MCF 10A (cell line): ENCODE results near the gene SREBF1. TPM values are rescaled to one million over a fixed set of nuclear protein-coding genes. Genes with fewer than 3 reads are reported as not detected.

Source experiments
- BruUV-seq: library from RNA; stranded (reverse); fragments of 400-500 nt; replicated peaks from 2 replicates; lab custom pipeline; 2021; lab: Mats Ljungman, UMichigan
- CTCF ChIA-PET: fragments of 300-600 bp; sonication (Branson Sonifier 250); formaldehyde crosslinking; extraction: SDS; loops from one replicate; lab custom pipeline; 2021; ENCODE audit warnings: antibody characterized with exemption, inconsistent platforms; lab: Yijun Ruan, JAX
- POLR2A ChIA-PET: fragments of 300-600, 350-650 bp; sonication (Branson Sonifier 250); formaldehyde crosslinking; extraction: SDS; loops from one replicate; lab custom pipeline; 2020; ENCODE audit warnings: antibody characterized with exemption, inconsistent platforms; lab: Yijun Ruan, JAX
- DNase-seq: peaks from one replicate; pipeline ENCODE4 v3.0.0-alpha.2; 2018; ENCODE audit not compliant: unreplicated experiment
- H3K27ac Mint-ChIP-seq: one replicate; pipeline ENCODE4 v1.8.0; 2022; ENCODE audit warnings: mild to moderate bottlenecking, low read depth, mixed read lengths; ENCODE audit not compliant: unreplicated experiment
- H3K27me3 Mint-ChIP-seq: one replicate; pipeline ENCODE4 v1.8.0; 2022; ENCODE audit warnings: mixed read lengths; ENCODE audit not compliant: insufficient read depth, unreplicated experiment
- H3K36me3 Mint-ChIP-seq: one replicate; pipeline ENCODE4 v1.8.0; 2022; ENCODE audit warnings: mild to moderate bottlenecking, moderate library complexity, mixed read lengths; ENCODE audit not compliant: insufficient read depth, unreplicated experiment
- H3K4me1 Mint-ChIP-seq: one replicate; pipeline ENCODE4 v1.8.0; 2022; ENCODE audit warnings: mixed read lengths; ENCODE audit not compliant: insufficient read depth, unreplicated experiment
- H3K4me3 Mint-ChIP-seq: one replicate; pipeline ENCODE4 v1.8.0; 2022; ENCODE audit warnings: mild to moderate bottlenecking, moderate library complexity, mixed read lengths; ENCODE audit not compliant: unreplicated experiment
- H3K9me3 Mint-ChIP-seq: one replicate; pipeline ENCODE4 v1.8.0; 2022; ENCODE audit warnings: mixed read lengths; ENCODE audit not compliant: unreplicated experiment
- intact Hi-C: fragments of 100-400 bp; cut with micrococcal nuclease; formaldehyde crosslinking; loops from 2 replicates; pipeline ENCODE4 v1.14.1; 2022
- total RNA-seq: library from RNA; stranded (reverse); gene quantifications from 2 replicates; pipeline ENCODE4 v1.2.3, GENCODE V29; 2022
- TF ChIP-seq, protein P1 (sequence below): fragments of 200-600 bp; IDR thresholded peaks from one replicate; pipeline ENCODE4 v1.8.0; 2022; ENCODE audit warnings: antibody characterized with exemption, mild to moderate bottlenecking; ENCODE audit not compliant: unreplicated experiment

The SREBF1 gene
- total RNA-seq, 1 experiment from 2014 or later, result 87.1 TPM

DNA sequence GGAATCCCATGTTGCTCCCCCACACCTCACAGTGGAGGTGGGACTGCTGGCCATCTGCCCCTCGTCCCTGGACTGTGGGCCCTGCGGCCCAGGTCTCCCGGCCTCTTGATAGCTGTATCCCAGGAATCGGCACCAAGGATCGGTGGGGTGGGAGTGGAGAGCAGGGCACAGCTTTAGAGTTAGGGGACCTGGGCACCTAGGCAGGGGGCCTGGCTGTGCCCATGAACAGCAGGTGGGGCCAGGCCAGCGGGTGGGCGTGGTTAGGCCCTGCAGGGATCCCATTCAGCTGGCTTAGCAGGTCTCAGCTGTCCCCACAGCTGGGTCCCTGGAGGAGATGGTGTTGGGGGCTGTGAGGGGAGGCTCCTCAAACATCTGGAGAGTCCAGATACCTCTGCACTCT, 49.2 kb downstream of the SREBF1 start:
- H3K27me3 Mint-ChIP-seq, result no peaks in the 10 kb centered on the region
- H3K9me3 Mint-ChIP-seq, result no peaks in the 10 kb centered on the region
- peaks cover 18% of the 10 kb centered on the region for H3K4me1 Mint-ChIP-seq
- BruUV-seq, result no TSS peak
- ChIA-PET POLR2A (no interaction called here), CTCF (interaction anchor here (1.1 to 1.7 kb wide), 2 partner anchors 13 to 25 kb away, joined by 3 to 6 read pairs; no protein-coding TSS in a partner anchor)
- intact Hi-C loops, result no loop called here
- peaks cover 16% of the 10 kb centered on the region for H3K36me3 Mint-ChIP-seq
- no peak for DNase-seq
- no peak overlapping the region for H3K27ac Mint-ChIP-seq
- H3K4me3 Mint-ChIP-seq, result no peak overlapping the region
- TF ChIP-seq, protein P1, sequence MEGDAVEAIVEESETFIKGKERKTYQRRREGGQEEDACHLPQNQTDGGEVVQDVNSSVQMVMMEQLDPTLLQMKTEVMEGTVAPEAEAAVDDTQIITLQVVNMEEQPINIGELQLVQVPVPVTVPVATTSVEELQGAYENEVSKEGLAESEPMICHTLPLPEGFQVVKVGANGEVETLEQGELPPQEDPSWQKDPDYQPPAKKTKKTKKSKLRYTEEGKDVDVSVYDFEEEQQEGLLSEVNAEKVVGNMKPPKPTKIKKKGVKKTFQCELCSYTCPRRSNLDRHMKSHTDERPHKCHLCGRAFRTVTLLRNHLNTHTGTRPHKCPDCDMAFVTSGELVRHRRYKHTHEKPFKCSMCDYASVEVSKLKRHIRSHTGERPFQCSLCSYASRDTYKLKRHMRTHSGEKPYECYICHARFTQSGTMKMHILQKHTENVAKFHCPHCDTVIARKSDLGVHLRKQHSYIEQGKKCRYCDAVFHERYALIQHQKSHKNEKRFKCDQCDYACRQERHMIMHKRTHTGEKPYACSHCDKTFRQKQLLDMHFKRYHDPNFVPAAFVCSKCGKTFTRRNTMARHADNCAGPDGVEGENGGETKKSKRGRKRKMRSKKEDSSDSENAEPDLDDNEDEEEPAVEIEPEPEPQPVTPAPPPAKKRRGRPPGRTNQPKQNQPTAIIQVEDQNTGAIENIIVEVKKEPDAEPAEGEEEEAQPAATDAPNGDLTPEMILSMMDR, result no peak

DNA sequence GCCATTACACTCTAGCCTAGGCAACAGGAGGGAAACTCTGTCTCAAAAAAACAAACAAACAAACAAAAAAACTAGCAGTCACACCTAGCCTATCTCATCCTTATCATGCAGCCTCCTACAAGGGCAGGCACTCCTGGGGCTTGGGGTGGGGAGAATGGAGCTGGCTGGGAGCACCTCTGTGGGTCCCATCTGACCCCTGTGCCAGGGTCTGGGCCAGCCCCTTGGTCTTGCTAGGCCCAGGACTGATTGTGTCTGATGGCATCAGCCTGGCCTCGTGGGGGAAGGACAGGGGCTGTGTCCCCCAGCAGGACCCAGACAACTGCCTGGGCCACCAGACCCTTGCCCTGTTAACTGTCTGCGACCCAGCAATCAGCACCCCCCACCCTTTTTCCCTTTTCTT, 49.8 kb downstream of the SREBF1 start:
- H3K9me3 Mint-ChIP-seq, result no peaks in the 10 kb centered on the region
- no TSS peak for BruUV-seq
- intact Hi-C loops, result no loop called here
- ChIA-PET CTCF (interaction anchor here (0.6 to 1.7 kb wide), 4 partner anchors 11 to 79 kb away, joined by 3 to 6 read pairs (median 3); no protein-coding TSS in a partner anchor), POLR2A (no interaction called here)
- DNase-seq, result no peak
- H3K36me3 Mint-ChIP-seq, result peaks cover 16% of the 10 kb centered on the region
- no peaks in the 10 kb centered on the region for H3K27me3 Mint-ChIP-seq
- no peak overlapping the region for H3K27ac Mint-ChIP-seq
- no peak overlapping the region for H3K4me3 Mint-ChIP-seq
- TF ChIP-seq, protein P1, result no peak
- peaks cover 18% of the 10 kb centered on the region for H3K4me1 Mint-ChIP-seq

DNA sequence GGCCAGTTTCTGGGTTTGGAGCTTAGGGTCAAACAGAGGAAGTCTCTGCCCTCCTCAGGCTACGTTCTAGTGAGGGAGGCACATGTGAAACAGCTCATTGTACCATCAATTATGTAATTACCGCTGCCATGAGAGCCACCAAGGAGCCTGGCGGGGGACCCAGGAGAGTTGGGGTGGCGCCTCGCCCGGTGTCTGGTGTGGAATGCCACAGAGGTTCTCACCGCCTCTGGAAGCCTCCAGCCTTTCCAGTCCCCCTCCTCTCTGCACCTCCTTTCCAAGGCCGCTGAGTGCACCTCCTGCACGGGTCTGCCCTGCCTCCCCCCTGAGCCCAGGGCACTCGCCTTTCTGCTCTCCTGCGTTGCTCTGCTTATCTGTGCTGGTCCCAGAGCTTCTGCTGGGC, 51.4 kb downstream of the SREBF1 start:
- Mint-ChIP-seq H3K27ac (no peak overlapping the region), H3K27me3 (no peaks in the 10 kb centered on the region), H3K36me3 (peaks cover 16% of the 10 kb centered on the region), H3K4me1 (peaks cover 18% of the 10 kb centered on the region), H3K9me3 (no peaks in the 10 kb centered on the region), H3K4me3 (no peak overlapping the region)
- CTCF ChIA-PET, result interaction anchor here (0.7 to 0.9 kb wide), 3 partner anchors 11 to 45 kb away, joined by 3 read pairs; no protein-coding TSS in a partner anchor
- no peak for DNase-seq
- TF ChIP-seq, protein P1, result no peak
- intact Hi-C loops, result no loop called here
- no TSS peak for BruUV-seq
- POLR2A ChIA-PET, result interaction anchor here (0.8 to 1.0 kb wide), 3 partner anchors 11 to 47 kb away, joined by 3 read pairs; no protein-coding TSS in a partner anchor

DNA sequence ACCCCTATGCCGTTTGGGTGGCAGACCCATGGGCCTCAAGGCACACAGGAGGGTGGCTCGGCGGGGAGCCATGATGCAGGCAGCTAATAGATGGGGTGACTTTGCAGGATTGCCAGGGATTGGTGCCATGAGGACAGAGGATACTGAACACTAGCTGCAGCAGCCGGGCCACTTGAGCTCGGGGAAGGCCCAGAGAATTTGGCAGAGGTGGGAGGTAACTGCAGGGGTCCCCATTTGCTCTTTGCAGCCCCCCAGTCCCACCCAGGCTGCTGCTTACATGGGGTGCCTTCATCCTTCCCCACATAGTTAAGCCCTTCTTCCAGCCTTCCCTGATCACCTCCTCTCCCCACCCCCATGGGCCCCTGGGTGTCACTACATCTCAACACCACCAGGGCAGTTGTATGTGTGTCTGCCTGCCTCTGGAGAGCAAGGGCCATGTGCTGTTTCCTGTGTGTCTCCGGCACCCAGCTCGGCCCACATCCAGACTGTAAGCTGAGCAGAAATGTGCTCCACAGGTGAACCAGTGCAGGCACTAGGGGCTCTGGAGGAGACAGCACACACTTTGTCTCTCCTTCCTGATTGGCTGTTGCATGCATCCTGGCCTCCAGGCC, 52.0 kb downstream of the SREBF1 start:
- no TSS peak for BruUV-seq
- peaks cover 18% of the 10 kb centered on the region for H3K4me1 Mint-ChIP-seq
- DNase-seq, result no peak
- CTCF ChIA-PET, result interaction anchor here (0.6 to 0.9 kb wide), 2 partner anchors 10 kb away, joined by 3 read pairs; no protein-coding TSS in a partner anchor
- POLR2A ChIA-PET, result interaction anchor here (1.0 kb wide), 2 partner anchors 17 to 46 kb away, joined by 3 read pairs; no protein-coding TSS in a partner anchor
- intact Hi-C loops, result no loop called here
- no peaks in the 10 kb centered on the region for H3K27me3 Mint-ChIP-seq
- H3K36me3 Mint-ChIP-seq, result peaks cover 16% of the 10 kb centered on the region
- TF ChIP-seq, protein P1, result no peak
- no peak overlapping the region for H3K4me3 Mint-ChIP-seq
- H3K9me3 Mint-ChIP-seq, result no peaks in the 10 kb centered on the region
- no peak overlapping the region for H3K27ac Mint-ChIP-seq
